Stimulated activated CD8-positive, alpha-beta memory T cell treated with anti-CD3 and anti-CD28 coated beads, Interleukin-12 subunit alpha, Interleukin-12 subunit beta, amount 100 ng/mL, for 24 hours (primary cell): ENCODE results near the gene DHX32.

Experiments used
- DNase-seq: peaks from one replicate; pipeline ENCODE4 v3.0.0-alpha.2; 2020; ENCODE audit errors: extremely low read depth

The DHX32 gene

GRCh38 chr10:125848371-125848770, 32.7 kb downstream of the DHX32 start:
- DNase-seq = no peak

GRCh38 chr10:125846894-125847293, 34.2 kb downstream of the DHX32 start:
- DNase-seq = no peak

GRCh38 chr10:125845617-125846016, 35.5 kb downstream of the DHX32 start:
- DNase-seq = no peak

- DNase-seq = no peak
Measured at GRCh38 chr10:125844751-125845221, 36.3 kb downstream of the DHX32 start.

- no peak for DNase-seq
Measured at GRCh38 chr10:125843603-125844329, 37.3 kb downstream of the DHX32 start.

- DNase-seq = no peak
Measured at GRCh38 chr10:125840955-125841354, 40.1 kb downstream of the DHX32 start.

- DNase-seq = no peak
Measured at GRCh38 chr10:125840406-125840805, 40.7 kb downstream of the DHX32 start.

GRCh38 chr10:125838802-125839575, 42.1 kb downstream of the DHX32 start:
- no peak for DNase-seq

- DNase-seq = no peak
Measured at GRCh38 chr10:125836746-125837145, 44.3 kb downstream of the DHX32 start.

- no peak for DNase-seq
Measured at GRCh38 chr10:125828311-125828710, 52.8 kb downstream of the DHX32 start.

- DNase-seq = no peak
Measured at GRCh38 chr10:125827133-125827532, 54.0 kb downstream of the DHX32 start.

- DNase-seq = no peak
Measured at GRCh38 chr10:125824736-125825135, 56.4 kb downstream of the DHX32 start.

- no peak for DNase-seq
Measured at GRCh38 chr10:125823663-125824251, 57.3 kb downstream of the DHX32 start.

- peak; percentile 76 for DNase-seq
Measured at GRCh38 chr10:125822878-125823662, 58.0 kb downstream of the DHX32 start, which contains the start of the genes BCCIP and UROS. Gene BCCIP, plus strand, starts transcription at chr10:125823546. Its CDS starts 12 bp downstream, at chr10:125823558. Gene UROS, minus strand, starts transcription at chr10:125823258. Its CDS starts 6,759 bp downstream, at chr10:125816499.

- DNase-seq = no peak
Measured at GRCh38 chr10:125820701-125821100, 60.4 kb downstream of the DHX32 start.

GRCh38 chr10:125817337-125817946, 63.6 kb downstream of the DHX32 start:
- DNase-seq = no peak

GRCh38 chr10:125816548-125816947, 64.5 kb downstream of the DHX32 start:
- DNase-seq = no peak

- no peak for DNase-seq
Measured at GRCh38 chr10:125815764-125816163, 65.3 kb downstream of the DHX32 start.

- no peak for DNase-seq
Measured at GRCh38 chr10:125812128-125812750, 68.9 kb downstream of the DHX32 start.

- DNase-seq = no peak
Measured at GRCh38 chr10:125811251-125811650, 69.8 kb downstream of the DHX32 start.

GRCh38 chr10:125808047-125808446, 73.0 kb downstream of the DHX32 start:
- DNase-seq = no peak
